Measurements from ENCODE around the gene SLC12A8.

SLC12A8 gene

GRCh38 chr3:125058529-125058928 lies 154.0 kb downstream of the SLC12A8 start:
- in situ Hi-C loops (cut with HindIII; ENCODE audit: low pct_unique_long_range_greater_than_20kb, low sequenced_read_pairs): no loop called here
- no peak for DNase-seq (ENCODE audit: low read depth in 1 of 2, low spot score in 1 of 2)
- no peak for TF ChIP-seq JUND (IDR thresholded peaks at IDR 0.05; ENCODE audit: low read depth)

DNA sequence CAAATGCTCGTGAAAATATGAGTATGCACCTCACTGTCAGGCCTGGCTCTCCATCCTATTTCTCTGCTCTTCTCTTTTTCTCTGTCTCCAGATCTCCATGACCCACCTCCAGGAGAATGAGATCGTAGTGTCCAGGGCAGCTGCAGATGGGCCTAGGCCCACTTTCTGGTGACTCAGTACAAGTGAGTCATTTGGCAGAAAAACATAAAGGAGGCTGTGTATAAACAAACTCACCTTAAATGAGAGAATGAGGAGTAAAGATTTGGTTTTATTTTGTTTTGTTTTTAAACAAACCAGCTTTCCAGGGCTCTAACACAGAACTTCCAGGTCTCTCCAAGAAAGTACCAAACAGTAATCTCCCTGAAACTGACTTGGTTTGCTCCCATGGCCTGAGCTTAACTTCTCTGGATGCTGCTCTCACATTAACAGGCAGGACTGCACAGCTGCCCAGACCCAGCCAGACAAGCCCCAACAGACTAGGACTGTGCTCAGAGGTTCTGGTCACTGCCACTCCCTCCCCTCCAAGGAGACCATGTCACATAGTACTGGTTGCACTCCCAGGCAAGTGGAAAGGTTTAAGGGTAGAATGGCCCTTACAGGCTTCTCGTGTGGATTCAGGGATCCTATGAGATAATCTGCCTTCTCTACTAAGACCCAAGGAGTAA lies 155.2 kb downstream of the SLC12A8 start:
- in situ Hi-C loops (cut with HindIII; ENCODE audit: low pct_unique_long_range_greater_than_20kb, low sequenced_read_pairs): no loop called here
- no peak for TF ChIP-seq JUND (IDR thresholded peaks at IDR 0.05; ENCODE audit: low read depth)
- DNase-seq (ENCODE audit: low read depth in 1 of 2, low spot score in 1 of 2): no peak

DNA sequence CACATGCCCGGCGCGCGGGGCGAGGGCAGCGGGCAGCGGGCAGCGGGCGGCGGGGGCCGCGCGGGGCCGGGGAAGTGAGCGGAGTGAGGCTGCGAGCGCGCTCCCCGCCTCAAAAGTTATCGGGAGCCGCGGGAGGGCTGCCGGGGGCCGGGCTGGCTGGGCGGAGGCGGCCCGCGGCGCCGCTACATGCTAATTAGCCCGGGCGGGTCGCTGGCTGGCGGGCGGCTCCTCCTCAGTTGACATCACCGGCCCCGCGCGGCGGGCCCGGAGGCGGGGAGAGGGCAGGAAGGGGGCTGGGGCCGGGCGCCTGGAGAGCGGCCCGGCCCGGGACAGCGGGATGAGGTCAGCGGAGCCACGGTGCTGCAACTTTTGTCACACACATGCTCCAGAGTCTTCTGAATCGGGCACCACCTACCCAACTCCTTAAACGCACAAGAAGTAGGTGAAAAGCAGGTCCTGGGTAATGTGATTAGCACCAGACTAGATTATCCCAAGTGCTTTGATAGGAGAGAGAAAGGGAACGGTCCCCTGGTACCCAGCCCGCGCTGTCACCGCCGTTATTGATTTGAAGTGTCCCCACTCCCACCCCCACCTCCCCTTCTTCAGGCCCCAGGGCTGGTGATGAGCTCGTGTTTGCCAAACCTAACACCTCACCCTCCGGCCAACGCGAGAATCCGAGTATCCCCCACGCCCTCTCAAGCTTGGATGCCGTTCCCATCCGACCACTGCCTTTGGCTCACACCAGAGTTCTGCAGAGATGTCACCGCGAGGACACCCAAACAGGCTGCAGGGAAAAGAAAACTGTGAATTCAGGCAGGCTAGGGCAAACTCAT lies 156.4 kb downstream of the SLC12A8 start, which contains the start of gene HEG1:
Gene HEG1, minus strand, starts transcription at position 85 of the 833 bp plus-strand sequence. CDS start 107 bp downstream, outside the sequence.
- DNase-seq (ENCODE audit: low read depth in 1 of 2, low spot score in 1 of 2): peak; percentile 86 to 90
- TF ChIP-seq JUND (IDR thresholded peaks at IDR 0.05; ENCODE audit: low read depth): no peak
- in situ Hi-C loops (cut with HindIII; ENCODE audit: low pct_unique_long_range_greater_than_20kb, low sequenced_read_pairs): no loop called here

DNA sequence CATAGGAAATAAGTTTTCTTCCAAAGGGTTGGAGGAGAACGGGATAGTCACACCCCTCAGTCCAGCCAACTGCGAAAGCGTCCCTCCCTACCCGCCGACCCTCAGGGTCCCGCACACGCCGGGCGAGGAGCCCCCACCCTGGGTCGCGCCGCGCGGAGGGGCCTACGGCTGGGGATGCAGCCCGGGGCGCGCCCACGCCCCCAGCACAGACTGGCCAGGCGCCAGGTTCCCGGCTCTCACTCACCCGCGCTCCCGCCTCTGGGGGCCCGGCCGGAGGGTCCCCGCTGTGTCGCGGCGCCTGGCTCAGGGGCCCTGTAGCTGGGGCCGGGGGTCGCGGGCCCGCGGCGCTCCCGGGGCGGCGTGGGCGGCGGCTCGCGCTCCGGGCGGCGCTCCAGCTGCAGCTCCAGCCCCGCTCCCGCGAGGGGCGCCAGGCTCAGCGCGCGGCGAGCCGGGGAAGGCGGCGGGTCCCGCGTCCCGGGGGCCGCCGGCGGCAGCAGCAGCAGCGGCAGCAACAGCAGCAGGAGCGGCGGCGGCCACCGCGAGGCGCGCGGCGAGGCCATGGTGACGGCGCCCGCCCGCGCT lies 157.1 kb downstream of the SLC12A8 start:
- DNase-seq (ENCODE audit: low read depth in 1 of 2, low spot score in 1 of 2): peak in 1 of 2 experiments; percentile 49
- in situ Hi-C loops (cut with HindIII; ENCODE audit: low pct_unique_long_range_greater_than_20kb, low sequenced_read_pairs): no loop called here

GRCh38 chr3:125054449-125055329 lies 157.9 kb downstream of the SLC12A8 start:
- DNase-seq (ENCODE audit: low read depth in 1 of 2, low spot score in 1 of 2): peak; percentile 66 to 68

More for the DNA sequence above, 157.1 kb downstream of the SLC12A8 start:
- TF ChIP-seq JUND (IDR thresholded peaks at IDR 0.05; ENCODE audit: low read depth): no peak

DNA sequence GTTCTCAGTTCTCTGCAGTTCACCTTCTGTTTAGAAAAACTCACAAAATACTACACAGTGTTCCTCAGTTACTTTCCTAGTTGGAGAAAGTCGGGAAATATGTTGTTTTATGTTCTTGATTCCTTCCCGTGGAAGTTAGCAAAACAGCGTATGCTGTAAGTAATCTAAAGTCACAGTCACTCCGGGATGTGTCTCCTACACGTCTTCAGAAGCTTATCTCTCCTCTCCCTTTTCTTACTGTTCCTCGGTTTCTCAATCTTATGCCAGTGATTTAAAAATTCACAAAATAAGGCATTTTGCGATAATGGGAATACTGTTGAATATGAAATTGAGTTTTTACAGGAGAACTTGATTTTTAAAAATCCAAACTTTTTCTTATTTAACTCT lies 158.5 kb downstream of the SLC12A8 start:
- DNase-seq (ENCODE audit: low read depth in 1 of 2, low spot score in 1 of 2): no peak
- in situ Hi-C loops (cut with HindIII; ENCODE audit: low pct_unique_long_range_greater_than_20kb, low sequenced_read_pairs): no loop called here
- no peak for TF ChIP-seq JUND (IDR thresholded peaks at IDR 0.05; ENCODE audit: low read depth)

More at GRCh38 chr3:125054449-125055329, 157.9 kb downstream of the SLC12A8 start:
- in situ Hi-C loops (cut with HindIII; ENCODE audit: low pct_unique_long_range_greater_than_20kb, low sequenced_read_pairs): no loop called here
- TF ChIP-seq JUND (IDR thresholded peaks at IDR 0.05; ENCODE audit: low read depth): no peak

GRCh38 chr3:125053304-125053699 lies 159.2 kb downstream of the SLC12A8 start:
- no peak for TF ChIP-seq JUND (IDR thresholded peaks at IDR 0.05; ENCODE audit: low read depth)
- in situ Hi-C loops (cut with HindIII; ENCODE audit: low pct_unique_long_range_greater_than_20kb, low sequenced_read_pairs): no loop called here
- DNase-seq (ENCODE audit: low read depth in 1 of 2, low spot score in 1 of 2): no peak

DNA sequence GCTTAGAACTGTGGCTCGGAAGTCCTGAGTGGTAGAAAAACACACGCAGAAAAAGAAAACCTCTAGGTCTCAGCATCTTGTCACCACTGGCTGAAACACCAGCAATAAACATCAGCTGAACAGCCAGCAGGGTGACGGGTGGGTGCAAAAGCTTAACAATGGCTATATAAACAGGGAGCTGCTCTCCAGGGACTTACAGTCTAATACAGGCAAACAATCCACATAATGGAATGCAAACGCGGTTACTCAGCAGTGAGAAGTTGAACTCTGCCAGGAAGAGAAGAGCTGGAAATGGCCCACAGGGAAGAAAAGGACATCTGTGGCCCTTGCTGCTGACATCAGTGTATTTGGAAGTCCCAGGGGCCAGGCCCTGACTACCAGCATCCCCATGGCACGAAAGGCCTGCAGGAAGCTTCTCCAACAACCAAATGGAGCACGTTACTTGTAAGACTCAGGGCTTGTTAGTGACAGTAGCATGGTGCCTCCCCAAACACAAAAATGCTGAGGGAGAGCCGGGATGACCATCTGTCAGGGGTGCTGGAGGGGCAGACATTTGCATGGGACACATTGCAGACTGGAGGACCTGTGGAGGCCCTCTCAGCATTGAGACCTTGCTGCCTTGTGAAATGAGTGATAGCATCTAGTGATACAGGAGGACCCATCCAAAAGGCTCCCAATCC lies 159.8 kb downstream of the SLC12A8 start:
- in situ Hi-C loops (cut with HindIII; ENCODE audit: low pct_unique_long_range_greater_than_20kb, low sequenced_read_pairs): no loop called here
- DNase-seq (ENCODE audit: low read depth in 1 of 2, low spot score in 1 of 2): peak in 1 of 2 experiments; percentile 64
- TF ChIP-seq JUND (IDR thresholded peaks at IDR 0.05; ENCODE audit: low read depth): no peak

DNA sequence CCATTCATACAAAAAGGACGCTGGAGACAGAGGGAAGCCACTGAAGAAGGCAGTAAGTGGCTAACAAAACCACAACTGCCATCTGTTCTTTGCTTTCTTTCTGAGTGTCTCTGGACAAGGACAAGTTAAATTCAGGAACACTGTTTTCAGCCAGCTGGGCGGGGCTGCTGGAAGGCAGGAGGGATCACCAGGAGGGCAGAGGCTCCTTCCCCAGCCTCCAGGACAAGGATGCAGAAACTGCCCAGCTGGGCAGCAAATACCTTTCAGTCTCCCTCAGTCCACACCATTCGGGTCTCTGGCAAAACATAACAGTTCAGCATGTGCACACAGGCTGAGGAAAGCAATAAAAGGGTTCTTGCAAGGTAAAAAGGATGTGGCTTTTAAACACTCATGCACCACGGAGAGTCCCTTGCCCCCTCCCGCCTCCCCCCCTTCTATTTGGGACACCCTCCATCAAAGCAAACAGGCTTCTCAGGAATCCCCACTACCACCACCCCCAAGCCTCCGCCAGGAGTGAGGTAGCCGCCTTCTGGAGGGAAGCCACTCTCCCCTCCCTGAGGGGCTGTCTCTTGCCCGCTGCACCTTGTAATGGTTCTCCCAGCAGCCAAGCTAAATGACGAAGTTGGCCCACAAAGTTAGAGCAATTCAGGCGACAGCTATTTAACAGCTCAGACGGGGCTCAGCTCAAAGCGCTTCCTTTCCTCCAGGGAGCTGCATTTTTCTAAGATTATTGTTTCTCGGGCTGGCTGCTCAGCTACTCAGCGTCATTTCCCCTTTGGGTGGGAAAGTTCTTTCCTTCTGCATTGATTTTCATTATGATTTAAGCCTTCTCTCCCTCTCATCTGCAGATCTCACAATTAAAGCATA lies 160.6 kb downstream of the SLC12A8 start:
- in situ Hi-C loops (cut with HindIII; ENCODE audit: low pct_unique_long_range_greater_than_20kb, low sequenced_read_pairs): no loop called here
- no peak for TF ChIP-seq JUND (IDR thresholded peaks at IDR 0.05; ENCODE audit: low read depth)
- DNase-seq (ENCODE audit: low read depth in 1 of 2, low spot score in 1 of 2): peak in 1 of 2 experiments; percentile 61

GRCh38 chr3:125051205-125051604 lies 161.3 kb downstream of the SLC12A8 start:
- in situ Hi-C loops (cut with HindIII; ENCODE audit: low pct_unique_long_range_greater_than_20kb, low sequenced_read_pairs): no loop called here
- TF ChIP-seq JUND (IDR thresholded peaks at IDR 0.05; ENCODE audit: low read depth): no peak
- DNase-seq (ENCODE audit: low read depth in 1 of 2, low spot score in 1 of 2): no peak

Data from T47D (cell line).